Tibial nerve (tissue), 3 donors: ENCODE measurements around the gene THBS4.

Experiments
- POLR2A ChIP-seq, 2 donors: fragments of 450-650 bp; IDR thresholded peaks; one replicate each; pipeline ENCODE4 v1.6.1; 2017; ENCODE audit warnings: antibody characterized with exemption in 2 of 2, mild to moderate bottlenecking in 2 of 2, moderate library complexity in 2 of 2
- TF ChIP-seq, protein P1 (sequence below), 5 experiments: fragments of 200-600 bp in 3 of 5; fragments of 450-650 bp in 2 of 5; sonication (generic) in 3 of 5; IDR thresholded peaks; one replicate each; pipeline ENCODE4 v1.5.1; 2016 to 2019; ENCODE audit warnings: antibody characterized with exemption in 5 of 5, mild to moderate bottlenecking in 3 of 5, moderate library complexity in 2 of 5

DNA sequence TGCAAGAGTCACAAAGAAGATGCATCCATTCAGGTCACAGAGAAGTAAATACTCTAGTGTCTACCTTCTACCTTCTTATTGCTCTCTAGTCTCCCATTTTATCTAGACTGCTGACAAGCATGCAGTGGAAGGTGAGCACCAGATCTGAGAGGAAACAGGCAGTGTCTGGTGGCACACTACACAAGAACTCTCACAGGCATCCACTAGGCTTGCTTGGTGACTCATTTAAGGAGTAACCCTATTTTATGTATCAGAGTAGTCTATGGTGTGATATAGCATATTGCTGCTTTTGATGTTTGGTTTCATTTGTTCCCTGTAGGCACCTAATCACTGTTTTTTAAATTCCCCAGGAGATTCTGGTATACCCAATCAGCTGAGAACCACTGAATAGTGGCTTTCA, 1.6 kb upstream of the THBS4 start:
- TF ChIP-seq, protein P1, sequence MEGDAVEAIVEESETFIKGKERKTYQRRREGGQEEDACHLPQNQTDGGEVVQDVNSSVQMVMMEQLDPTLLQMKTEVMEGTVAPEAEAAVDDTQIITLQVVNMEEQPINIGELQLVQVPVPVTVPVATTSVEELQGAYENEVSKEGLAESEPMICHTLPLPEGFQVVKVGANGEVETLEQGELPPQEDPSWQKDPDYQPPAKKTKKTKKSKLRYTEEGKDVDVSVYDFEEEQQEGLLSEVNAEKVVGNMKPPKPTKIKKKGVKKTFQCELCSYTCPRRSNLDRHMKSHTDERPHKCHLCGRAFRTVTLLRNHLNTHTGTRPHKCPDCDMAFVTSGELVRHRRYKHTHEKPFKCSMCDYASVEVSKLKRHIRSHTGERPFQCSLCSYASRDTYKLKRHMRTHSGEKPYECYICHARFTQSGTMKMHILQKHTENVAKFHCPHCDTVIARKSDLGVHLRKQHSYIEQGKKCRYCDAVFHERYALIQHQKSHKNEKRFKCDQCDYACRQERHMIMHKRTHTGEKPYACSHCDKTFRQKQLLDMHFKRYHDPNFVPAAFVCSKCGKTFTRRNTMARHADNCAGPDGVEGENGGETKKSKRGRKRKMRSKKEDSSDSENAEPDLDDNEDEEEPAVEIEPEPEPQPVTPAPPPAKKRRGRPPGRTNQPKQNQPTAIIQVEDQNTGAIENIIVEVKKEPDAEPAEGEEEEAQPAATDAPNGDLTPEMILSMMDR (IDR thresholded peaks at IDR 0.05): no peak
- no peak for TF ChIP-seq POLR2A (IDR thresholded peaks at IDR 0.05)
